Measurements from ENCODE around the gene UBXN4. TPM values are rescaled to one million over a fixed set of nuclear protein-coding genes. Genes with fewer than 3 reads are reported as not detected.
A peak's percentile ranks its signal among the peaks of the same experiment; 100 is the strongest.

Gene UBXN4
- total and polyA plus RNA-seq, 2 of the 13 experiments (the other 11 are each of a cell fraction or from before 2014, with no cell fraction given), result 74.2 to 104 TPM

DNA sequence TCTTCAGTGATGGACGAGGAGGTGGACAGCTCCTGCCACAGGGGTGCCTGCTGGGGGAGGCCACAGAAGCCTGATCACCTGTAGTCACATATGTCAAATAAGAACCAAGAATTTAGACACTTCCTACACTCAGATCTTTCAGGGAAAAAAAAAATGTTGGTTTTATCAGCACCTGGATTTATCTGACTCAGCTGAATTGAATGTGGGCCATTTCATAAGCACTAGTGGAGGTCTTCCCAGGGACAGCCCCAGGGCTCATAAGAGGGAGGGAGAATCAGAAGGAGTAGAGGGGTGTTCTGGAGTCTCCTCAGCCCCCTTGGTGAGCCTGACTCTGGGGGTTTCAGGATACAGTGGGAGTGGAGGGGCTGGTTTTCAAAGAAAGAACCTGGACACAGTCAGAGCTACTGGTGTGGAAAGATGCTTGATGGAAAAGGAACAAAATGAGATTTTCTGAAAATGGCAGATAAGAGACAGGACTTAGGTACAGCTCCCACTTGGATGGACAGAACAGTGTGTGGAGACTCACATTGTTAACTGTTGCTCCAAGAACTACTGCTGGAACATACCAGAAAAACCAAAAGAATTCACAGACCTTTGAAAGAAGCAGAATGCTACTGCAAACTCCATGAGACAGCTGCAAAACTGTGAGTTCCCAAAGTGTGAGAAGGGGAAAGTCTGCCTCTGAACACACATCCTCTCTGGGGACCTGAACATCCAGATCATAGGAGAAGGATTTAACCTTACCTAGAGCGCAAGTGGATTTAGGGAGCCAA, 49.9 kb downstream of the UBXN4 start:
- intact Hi-C loops (cut with micrococcal nuclease; ENCODE audit: unreplicated experiment), result no loop called here
- Histone ChIP-seq H4K20me1 (ENCODE audit: insufficient read depth, low read length) (no peaks in the 10 kb centered on the region), H3K4me2 (ENCODE audit: low read depth, low read length) (no peak overlapping the region), H3K9ac (ENCODE audit: insufficient read depth, low read depth, low read length) (no peak overlapping the region), H3K9me3 (ENCODE audit: low read length) (no peaks in the 10 kb centered on the region), H3K4me1 (ENCODE audit: insufficient read depth, low read length) (no peaks in the 10 kb centered on the region), H3K36me3 (replicated peaks in 1 of 2; ENCODE audit: control insufficient read depth in 1 of 2, insufficient read depth in 2 of 2, low read length in 2 of 2) (no peaks in the 10 kb centered on the region), H2AFZ (ENCODE audit: low read length) (no peak overlapping the region), H3K27me3 (ENCODE audit: control insufficient read depth in 1 of 2, insufficient read depth in 2 of 2, low read length in 2 of 2) (no peaks in the 10 kb centered on the region), H3K27ac (ENCODE audit: extremely low read length, insufficient read depth, low read length) (no peak overlapping the region), H3K4me3 (replicated peaks in 1 of 3; ENCODE audit: insufficient read depth in 1 of 3, low read depth in 2 of 3, low read length in 3 of 3) (no peak overlapping the region), H3K79me2 (ENCODE audit: insufficient read depth, low read length) (no peaks in the 10 kb centered on the region)
- no TSS peak for BruUV-seq (replicated peaks)
- CTCF ChIA-PET (ENCODE audit: low intra/inter-chr PET ratio, low total read pairs), result no interaction called here
- in situ Hi-C loops (cut with HindIII; ENCODE audit: extremely low pct_ligation_motif_present, low pct_unique_long_range_greater_than_20kb), result loop anchor here (10.0 kb wide), 1 partner anchor 797 kb away; no protein-coding TSS in a partner anchor
- TF ChIP-seq TOPORS (CRISPR knock-in tag; IDR thresholded peaks at IDR 0.05), result no peak
- TF ChIP-seq MAFK (conservative IDR thresholded peaks at IDR 0.05 in 1 of 2, IDR thresholded peaks at IDR 0.05 in 1 of 2; ENCODE audit: low read length in 2 of 2), result peak; percentile 65 to 86
- peak; percentile 68 for TF ChIP-seq MAFF (IDR thresholded peaks at IDR 0.05; ENCODE audit: low read depth, low read length)
- POLR2A ChIA-PET, result no interaction called here
- ATAC-seq (no peak), FAIRE-seq (no peak), DNase-seq (ENCODE audit: low spot score) (no peak)
- 71% methylated on average over 2 of the region's 2 CpGs for WGBS (ENCODE audit: low lambda C conversion rate)

DNA sequence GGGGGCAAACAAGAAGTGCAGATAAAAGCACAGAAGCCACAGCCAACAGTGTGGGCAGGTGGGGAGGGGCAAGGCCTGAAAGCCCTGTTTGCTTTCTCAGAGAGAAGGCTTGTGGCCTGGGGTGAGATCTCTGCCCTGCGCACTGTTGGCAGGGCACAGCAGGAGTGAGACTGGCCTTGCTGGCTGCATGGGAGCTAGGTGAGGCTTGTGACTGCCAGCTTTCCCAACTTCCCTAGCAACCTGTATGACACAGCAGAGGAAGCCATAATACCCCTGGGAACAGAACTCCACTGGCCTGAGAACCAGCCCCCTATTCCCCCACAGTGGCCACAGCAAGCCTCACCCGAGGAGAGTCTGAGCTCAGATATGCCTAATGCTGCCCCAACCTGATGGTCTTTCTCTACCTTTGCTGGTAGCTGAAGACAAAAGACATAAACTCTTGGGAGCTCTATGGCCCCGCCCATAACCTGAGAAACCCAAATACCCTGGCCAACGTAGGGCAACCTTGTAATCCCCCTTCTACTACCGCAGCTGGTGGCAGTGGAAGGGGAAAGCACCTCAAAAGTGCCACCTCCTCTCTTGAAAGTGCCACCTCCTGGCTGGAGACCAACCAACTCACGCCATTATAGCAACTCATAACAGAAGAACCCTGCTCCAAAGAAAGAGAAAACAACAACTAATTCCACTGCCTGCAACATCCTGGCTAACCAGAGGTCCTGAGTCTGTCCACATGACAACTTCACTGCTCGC, 50.9 kb downstream of the UBXN4 start:
- H3K27ac ChIP-seq (ENCODE audit: extremely low read length, insufficient read depth, low read length), result no peak overlapping the region
- WGBS (ENCODE audit: low lambda C conversion rate), result 49% methylated on average over 6 of the region's 7 CpGs
- ChIA-PET POLR2A (no interaction called here), CTCF (ENCODE audit: low intra/inter-chr PET ratio, low total read pairs) (no interaction called here)
- no TSS peak for BruUV-seq (replicated peaks)
- intact Hi-C loops (cut with micrococcal nuclease; ENCODE audit: unreplicated experiment) (no loop called here), in situ Hi-C loops (cut with HindIII; ENCODE audit: extremely low pct_ligation_motif_present, low pct_unique_long_range_greater_than_20kb) (loop anchor here (10.0 kb wide), 1 partner anchor 798 kb away; no protein-coding TSS in a partner anchor)
- no peak for DNase-seq (ENCODE audit: low spot score)
- no peak for FAIRE-seq
- TF ChIP-seq, protein P1, sequence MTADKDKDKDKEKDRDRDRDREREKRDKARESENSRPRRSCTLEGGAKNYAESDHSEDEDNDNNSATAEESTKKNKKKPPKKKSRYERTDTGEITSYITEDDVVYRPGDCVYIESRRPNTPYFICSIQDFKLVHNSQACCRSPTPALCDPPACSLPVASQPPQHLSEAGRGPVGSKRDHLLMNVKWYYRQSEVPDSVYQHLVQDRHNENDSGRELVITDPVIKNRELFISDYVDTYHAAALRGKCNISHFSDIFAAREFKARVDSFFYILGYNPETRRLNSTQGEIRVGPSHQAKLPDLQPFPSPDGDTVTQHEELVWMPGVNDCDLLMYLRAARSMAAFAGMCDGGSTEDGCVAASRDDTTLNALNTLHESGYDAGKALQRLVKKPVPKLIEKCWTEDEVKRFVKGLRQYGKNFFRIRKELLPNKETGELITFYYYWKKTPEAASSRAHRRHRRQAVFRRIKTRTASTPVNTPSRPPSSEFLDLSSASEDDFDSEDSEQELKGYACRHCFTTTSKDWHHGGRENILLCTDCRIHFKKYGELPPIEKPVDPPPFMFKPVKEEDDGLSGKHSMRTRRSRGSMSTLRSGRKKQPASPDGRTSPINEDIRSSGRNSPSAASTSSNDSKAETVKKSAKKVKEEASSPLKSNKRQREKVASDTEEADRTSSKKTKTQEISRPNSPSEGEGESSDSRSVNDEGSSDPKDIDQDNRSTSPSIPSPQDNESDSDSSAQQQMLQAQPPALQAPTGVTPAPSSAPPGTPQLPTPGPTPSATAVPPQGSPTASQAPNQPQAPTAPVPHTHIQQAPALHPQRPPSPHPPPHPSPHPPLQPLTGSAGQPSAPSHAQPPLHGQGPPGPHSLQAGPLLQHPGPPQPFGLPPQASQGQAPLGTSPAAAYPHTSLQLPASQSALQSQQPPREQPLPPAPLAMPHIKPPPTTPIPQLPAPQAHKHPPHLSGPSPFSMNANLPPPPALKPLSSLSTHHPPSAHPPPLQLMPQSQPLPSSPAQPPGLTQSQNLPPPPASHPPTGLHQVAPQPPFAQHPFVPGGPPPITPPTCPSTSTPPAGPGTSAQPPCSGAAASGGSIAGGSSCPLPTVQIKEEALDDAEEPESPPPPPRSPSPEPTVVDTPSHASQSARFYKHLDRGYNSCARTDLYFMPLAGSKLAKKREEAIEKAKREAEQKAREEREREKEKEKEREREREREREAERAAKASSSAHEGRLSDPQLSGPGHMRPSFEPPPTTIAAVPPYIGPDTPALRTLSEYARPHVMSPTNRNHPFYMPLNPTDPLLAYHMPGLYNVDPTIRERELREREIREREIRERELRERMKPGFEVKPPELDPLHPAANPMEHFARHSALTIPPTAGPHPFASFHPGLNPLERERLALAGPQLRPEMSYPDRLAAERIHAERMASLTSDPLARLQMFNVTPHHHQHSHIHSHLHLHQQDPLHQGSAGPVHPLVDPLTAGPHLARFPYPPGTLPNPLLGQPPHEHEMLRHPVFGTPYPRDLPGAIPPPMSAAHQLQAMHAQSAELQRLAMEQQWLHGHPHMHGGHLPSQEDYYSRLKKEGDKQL (CRISPR knock-in tag; IDR thresholded peaks at IDR 0.05; ENCODE audit: low read depth), result no peak
- ATAC-seq, result peak; percentile 4; the same call in 1 of the 3 replicates
- no peaks in the 10 kb centered on the region for H3K79me2 ChIP-seq (ENCODE audit: insufficient read depth, low read length)
- no peak overlapping the region for H3K4me3 ChIP-seq (replicated peaks in 1 of 3; ENCODE audit: insufficient read depth in 1 of 3, low read depth in 2 of 3, low read length in 3 of 3)
- H4K20me1 ChIP-seq (ENCODE audit: insufficient read depth, low read length), result no peaks in the 10 kb centered on the region
- H3K27me3 ChIP-seq (ENCODE audit: control insufficient read depth in 1 of 2, insufficient read depth in 2 of 2, low read length in 2 of 2), result no peaks in the 10 kb centered on the region
- no peaks in the 10 kb centered on the region for H3K4me1 ChIP-seq (ENCODE audit: insufficient read depth, low read length)
- no peak overlapping the region for H3K4me2 ChIP-seq (ENCODE audit: low read depth, low read length)
- no peak overlapping the region for H2AFZ ChIP-seq (ENCODE audit: low read length)
- H3K36me3 ChIP-seq (replicated peaks in 1 of 2; ENCODE audit: control insufficient read depth in 1 of 2, insufficient read depth in 2 of 2, low read length in 2 of 2), result no peaks in the 10 kb centered on the region
- no peaks in the 10 kb centered on the region for H3K9me3 ChIP-seq (ENCODE audit: low read length)
- H3K9ac ChIP-seq (ENCODE audit: insufficient read depth, low read depth, low read length), result no peak overlapping the region

Data from HepG2 (cell line).